Prostate gland (tissue), 2 donors: ENCODE measurements around the gene OR3A2.

Source experiments
- CTCF ChIP-seq, 4 experiments: fragments of 200-600 bp in 2 of 4; fragments of 450-650 bp in 2 of 4; sonication (generic) in 2 of 4; IDR thresholded peaks; 1 replicate in 3 of 4; 2 replicates in 1 of 4; pipeline ENCODE4 v1.5.1; 2016 to 2019; ENCODE audit warnings: antibody characterized with exemption in 4 of 4, mild to moderate bottlenecking in 2 of 4, moderate library complexity in 2 of 4
- POLR2A ChIP-seq: fragments of 450-650 bp; IDR thresholded peaks from one replicate; pipeline ENCODE4 v1.6.1; 2016; ENCODE audit warnings: antibody characterized with exemption, mild to moderate bottlenecking

- TF ChIP-seq CTCF (IDR thresholded peaks at IDR 0.05) (no peak), POLR2A (no peak)
These were observed 25.0 kb upstream of the OR3A2 start, which contains the start of gene OR3A3 for GRCh38 chr17:3411070-3411469.
